NCI-H82 (cell line): ENCODE results near the gene GNE.

Experiments
- DNase-seq: peaks from one replicate; lab custom pipeline; 2025; lab: John Stamatoyannopoulos, UW

GNE gene

GRCh38 chr9:36169166-36169565 is 89.1 kb downstream of the GNE start, which contains the start of gene CCIN:
CCIN (plus strand) TSS chr9:36169388; CDS start chr9:36169503, 115 bp downstream.
- no peak for DNase-seq

- DNase-seq: peak; percentile 75
Observed at GRCh38 chr9:36166168-36166927, 91.9 kb downstream of the GNE start.

GRCh38 chr9:36165826-36166167 is 92.5 kb downstream of the GNE start:
- peak; percentile 31 for DNase-seq

- DNase-seq: peak; percentile 29
Observed at GRCh38 chr9:36164989-36165388, 93.3 kb downstream of the GNE start.
